Measurements from ENCODE around the gene NACC2.

DNA sequence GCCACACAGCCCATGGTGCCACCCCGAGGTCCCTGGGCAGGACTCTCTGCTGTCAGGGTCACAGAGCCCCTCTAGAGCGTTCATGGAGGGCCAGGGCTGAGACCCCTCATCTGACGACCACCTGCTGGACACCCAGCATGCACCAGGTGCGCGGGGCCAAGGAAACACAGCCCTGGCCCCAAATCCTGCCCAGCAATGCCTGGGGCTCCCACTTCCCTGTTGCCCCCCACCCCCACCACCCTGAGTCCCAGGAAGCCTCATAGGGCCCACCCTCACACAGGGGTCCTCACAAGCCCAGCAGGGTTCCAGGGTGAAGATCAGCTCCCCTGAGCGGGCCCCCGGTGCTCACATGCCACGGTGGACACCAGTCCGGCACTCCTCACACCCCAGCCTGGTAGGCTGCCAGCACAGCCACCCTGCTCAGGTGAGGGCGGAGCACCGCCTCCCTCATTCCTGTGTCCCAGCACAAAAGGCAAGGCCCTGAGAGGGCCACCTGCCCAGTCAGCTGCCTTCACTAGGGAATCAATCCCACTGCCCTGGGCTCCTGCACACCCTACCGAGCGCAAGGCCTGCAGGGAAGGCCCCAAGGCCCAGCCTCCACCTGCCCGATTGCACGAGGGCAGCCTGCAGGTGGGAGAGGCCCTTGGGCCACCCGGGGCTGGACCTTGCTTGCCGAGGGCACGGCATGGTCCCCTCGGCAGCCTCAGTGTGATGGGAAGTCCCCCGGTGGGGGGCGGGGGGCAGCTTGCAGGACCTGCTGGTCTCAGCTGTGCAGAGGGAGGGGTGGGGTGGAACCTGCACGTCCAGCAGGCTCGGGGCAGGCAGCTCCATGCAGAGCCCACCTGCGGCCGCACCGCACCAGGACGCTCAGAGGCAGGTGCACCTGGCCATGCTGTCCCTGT is 77.5 kb downstream of the NACC2 start:
- no peak for TF ChIP-seq EZH2 (IDR thresholded peaks at IDR 0.05; ENCODE audit: borderline replicate concordance, insufficient read depth, low read depth, low read length, poor library complexity, severe bottlenecking)
- TF ChIP-seq, protein P1, sequence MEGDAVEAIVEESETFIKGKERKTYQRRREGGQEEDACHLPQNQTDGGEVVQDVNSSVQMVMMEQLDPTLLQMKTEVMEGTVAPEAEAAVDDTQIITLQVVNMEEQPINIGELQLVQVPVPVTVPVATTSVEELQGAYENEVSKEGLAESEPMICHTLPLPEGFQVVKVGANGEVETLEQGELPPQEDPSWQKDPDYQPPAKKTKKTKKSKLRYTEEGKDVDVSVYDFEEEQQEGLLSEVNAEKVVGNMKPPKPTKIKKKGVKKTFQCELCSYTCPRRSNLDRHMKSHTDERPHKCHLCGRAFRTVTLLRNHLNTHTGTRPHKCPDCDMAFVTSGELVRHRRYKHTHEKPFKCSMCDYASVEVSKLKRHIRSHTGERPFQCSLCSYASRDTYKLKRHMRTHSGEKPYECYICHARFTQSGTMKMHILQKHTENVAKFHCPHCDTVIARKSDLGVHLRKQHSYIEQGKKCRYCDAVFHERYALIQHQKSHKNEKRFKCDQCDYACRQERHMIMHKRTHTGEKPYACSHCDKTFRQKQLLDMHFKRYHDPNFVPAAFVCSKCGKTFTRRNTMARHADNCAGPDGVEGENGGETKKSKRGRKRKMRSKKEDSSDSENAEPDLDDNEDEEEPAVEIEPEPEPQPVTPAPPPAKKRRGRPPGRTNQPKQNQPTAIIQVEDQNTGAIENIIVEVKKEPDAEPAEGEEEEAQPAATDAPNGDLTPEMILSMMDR (IDR thresholded peaks at IDR 0.05), result no peak
